Measurements from ENCODE around the gene KCTD7. TPM values are rescaled to one million over a fixed set of nuclear protein-coding genes. Genes with fewer than 3 reads are reported as not detected.
"Not testable (repeated sequence)": the region's sequence is repeated elsewhere in the genome, so short reads cannot be mapped to it uniquely, and the experiment has no call there.

KCTD7 gene
- total RNA-seq, 4 donors from 2014 or later: 8.7 to 23.5 (median 17.8) TPM

GRCh38 chr7:66591058-66591798 is 37.5 kb upstream of the KCTD7 start:
- H3K4me1 ChIP-seq; H3K27me3 ChIP-seq; intact Hi-C loops (cut with DNase I; ENCODE audit: low total_unique reads); H3K9me3 ChIP-seq; H3K36me3 ChIP-seq: not testable (repeated sequence)
- peak overlapping the region; percentile 85 to 98 for H3K27ac ChIP-seq
- peak overlapping the region; percentile 55 to 97 for H3K4me3 ChIP-seq
- DNase-seq: peak in 1 of 2 donors; percentile 20

GRCh38 chr7:66591799-66592596 is 36.7 kb upstream of the KCTD7 start:
- Histone ChIP-seq H3K4me1 (no peaks in the 10 kb centered on the region), H3K27ac (peak overlapping the region; percentile 85 to 98), H3K36me3 (no peaks in the 10 kb centered on the region), H3K9me3 (no peaks in the 10 kb centered on the region), H3K27me3 (no peaks in the 10 kb centered on the region), H3K4me3 (peak overlapping the region; percentile 55 to 97)
- TF ChIP-seq POLR2A (IDR thresholded peaks at IDR 0.05) (peak; percentile 79 to 97), CTCF (IDR thresholded peaks at IDR 0.05) (no peak)
- intact Hi-C loops (cut with DNase I; ENCODE audit: low total_unique reads): no loop called here
- DNase-seq: peak; percentile 91

GRCh38 chr7:66592597-66593146 is 36.0 kb upstream of the KCTD7 start:
- H3K36me3 ChIP-seq; H3K27me3 ChIP-seq; H3K4me1 ChIP-seq; H3K9me3 ChIP-seq; DNase-seq; intact Hi-C loops (cut with DNase I; ENCODE audit: low total_unique reads): not testable (repeated sequence)
- H3K27ac ChIP-seq: peak overlapping the region; percentile 85 to 98
- peak overlapping the region; percentile 55 to 97 for H3K4me3 ChIP-seq

GRCh38 chr7:66594082-66594481 is 34.6 kb upstream of the KCTD7 start:
- DNase-seq; H3K27ac ChIP-seq; H3K9me3 ChIP-seq; H3K4me3 ChIP-seq; intact Hi-C loops (cut with DNase I; ENCODE audit: low total_unique reads); H3K4me1 ChIP-seq; H3K27me3 ChIP-seq; H3K36me3 ChIP-seq: not testable (repeated sequence)

GRCh38 chr7:66597461-66597860 is 31.2 kb upstream of the KCTD7 start:
- no peaks in the 10 kb centered on the region for H3K9me3 ChIP-seq
- H3K4me1 ChIP-seq: no peaks in the 10 kb centered on the region
- H3K36me3 ChIP-seq: no peaks in the 10 kb centered on the region
- H3K4me3 ChIP-seq: no peak overlapping the region
- intact Hi-C loops (cut with DNase I; ENCODE audit: low total_unique reads): no loop called here
- H3K27me3 ChIP-seq: no peaks in the 10 kb centered on the region
- no peak for DNase-seq
- TF ChIP-seq CTCF (IDR thresholded peaks at IDR 0.05): no peak
- no peak for TF ChIP-seq POLR2A (IDR thresholded peaks at IDR 0.05)
- H3K27ac ChIP-seq: no peak overlapping the region

- Histone ChIP-seq H3K27me3 (no peaks in the 10 kb centered on the region), H3K4me3 (no peak overlapping the region), H3K4me1 (no peaks in the 10 kb centered on the region), H3K9me3 (no peaks in the 10 kb centered on the region), H3K27ac (no peak overlapping the region), H3K36me3 (no peaks in the 10 kb centered on the region)
- DNase-seq: no peak
- intact Hi-C loops (cut with DNase I; ENCODE audit: low total_unique reads): no loop called here
- TF ChIP-seq CTCF (IDR thresholded peaks at IDR 0.05) (no peak), POLR2A (IDR thresholded peaks at IDR 0.05) (no peak)
These were observed 26.5 kb upstream of the KCTD7 start for GRCh38 chr7:66602159-66602558.
